ENCODE measurements around the gene ABCC8.

GRCh38 chr11:17383461-17383860, 93.2 kb downstream of the ABCC8 start:
- TF ChIP-seq CTCF (conservative IDR thresholded peaks at IDR 0.05) (no peak), EZH2 (IDR thresholded peaks at IDR 0.05; ENCODE audit: low read depth) (no peak)
